IPS-18c (cell line): ENCODE results near the gene CPNE2.
A peak's percentile ranks its signal among the peaks of the same experiment; 100 is the strongest.
"Not testable (repeated sequence)": the region's sequence is repeated elsewhere in the genome, so short reads cannot be mapped to it uniquely, and the experiment has no call there.

Source experiments
- H3K4me3 ChIP-seq: 2 replicates; pipeline ENCODE4 v1.7.0; 2013; ENCODE audit warnings: low read depth, mild to moderate bottlenecking, low read length, moderate library complexity; ENCODE audit not compliant: insufficient read depth
- H3K9me3 ChIP-seq: one replicate; pipeline ENCODE4 v1.6.1; 2013; ENCODE audit warnings: mild to moderate bottlenecking, low read length, moderate library complexity; ENCODE audit not compliant: control insufficient read depth, insufficient read depth

The CPNE2 gene

DNA sequence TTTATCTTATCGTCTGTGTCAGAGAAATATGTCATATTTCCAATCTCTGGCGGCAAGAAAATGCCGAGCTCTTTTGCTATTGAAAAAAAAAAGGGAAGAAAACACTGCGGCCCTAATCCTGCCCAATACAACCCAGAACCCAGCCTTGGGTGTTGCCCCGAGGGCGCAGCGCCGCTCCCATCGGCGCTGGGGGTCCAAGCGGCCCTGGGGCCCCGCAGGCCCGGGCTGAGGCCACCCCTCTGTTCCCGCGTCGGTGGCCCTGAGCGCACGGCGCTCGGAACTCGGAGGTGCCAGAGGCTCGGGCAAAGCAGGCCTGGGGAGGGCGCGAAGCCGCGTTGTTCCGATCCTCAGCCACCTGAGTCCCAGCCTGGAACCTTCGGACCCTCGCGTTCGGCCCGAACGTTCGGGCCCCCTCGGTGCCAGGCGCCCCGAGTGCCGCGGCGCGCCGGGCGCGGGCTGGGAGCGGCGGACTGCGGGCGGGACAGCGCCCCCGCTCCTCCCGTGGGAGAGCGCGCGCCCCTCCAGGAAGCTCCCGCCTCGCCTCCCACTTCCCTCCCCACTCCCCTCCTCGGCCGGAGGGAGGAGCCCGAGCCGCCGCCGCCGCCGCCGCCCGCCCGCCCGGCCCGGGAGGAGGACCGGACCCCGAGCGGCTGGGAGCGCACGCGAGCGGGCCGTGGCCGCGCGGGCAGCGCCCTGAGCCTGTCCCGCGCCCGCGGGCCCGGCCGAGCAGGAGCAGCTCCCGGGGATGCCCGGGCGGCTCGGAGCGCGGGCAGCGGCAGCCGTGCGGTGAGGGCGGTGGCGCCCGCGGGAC, at the start of gene CPNE2:
CPNE2 (plus strand) TSS at position 609 of the 811 bp plus-strand sequence. CDS start 18,160 bp downstream, outside the sequence.
- H3K9me3 ChIP-seq: no peaks in the 10 kb centered on the region
- H3K4me3 ChIP-seq: peak within 1 kb of the TSS; percentile 69

GRCh38 chr16:57043248-57043647, 49.1 kb upstream of the CPNE2 start:
- Histone ChIP-seq H3K4me3 (no peak overlapping the region), H3K9me3 (no peaks in the 10 kb centered on the region)

- H3K9me3 ChIP-seq: no peaks in the 10 kb centered on the region
- H3K4me3 ChIP-seq: no peak overlapping the region
These were observed 47.3 kb upstream of the CPNE2 start for GRCh38 chr16:57044931-57045693.

- H3K4me3 ChIP-seq: no peak overlapping the region
- no peaks in the 10 kb centered on the region for H3K9me3 ChIP-seq
These were observed 46.5 kb upstream of the CPNE2 start for GRCh38 chr16:57045694-57046381.

DNA sequence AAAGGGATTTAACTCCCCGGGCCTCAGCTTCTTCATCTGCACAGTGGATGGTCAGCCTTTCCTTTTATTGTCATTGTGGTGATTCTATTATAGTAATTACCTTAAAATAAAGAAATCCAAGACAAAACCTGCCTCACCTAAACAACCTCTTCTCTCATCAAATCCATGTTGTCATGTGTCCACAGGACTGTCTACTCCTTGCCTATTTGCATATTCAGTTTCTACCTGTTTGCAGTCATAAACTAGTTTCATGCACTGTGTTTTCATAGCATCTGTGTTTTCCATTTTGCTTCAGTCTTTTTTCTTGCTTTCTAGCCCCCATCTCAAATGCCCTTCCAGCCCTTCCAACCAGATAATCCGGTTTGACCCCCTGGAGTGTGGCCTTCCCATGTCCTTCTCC, 44.3 kb upstream of the CPNE2 start:
- Histone ChIP-seq H3K4me3 (no peak overlapping the region), H3K9me3 (no peaks in the 10 kb centered on the region)

- H3K9me3 ChIP-seq: no peaks in the 10 kb centered on the region
- H3K4me3 ChIP-seq: no peak overlapping the region
These were observed 42.7 kb upstream of the CPNE2 start for GRCh38 chr16:57049678-57050077.

- H3K4me3 ChIP-seq: no peak overlapping the region
- no peaks in the 10 kb centered on the region for H3K9me3 ChIP-seq
These were observed 40.6 kb upstream of the CPNE2 start for GRCh38 chr16:57051696-57052228.

- Histone ChIP-seq H3K9me3 (no peaks in the 10 kb centered on the region), H3K4me3 (no peak overlapping the region)
These were observed 39.2 kb upstream of the CPNE2 start for GRCh38 chr16:57053206-57053605.

DNA sequence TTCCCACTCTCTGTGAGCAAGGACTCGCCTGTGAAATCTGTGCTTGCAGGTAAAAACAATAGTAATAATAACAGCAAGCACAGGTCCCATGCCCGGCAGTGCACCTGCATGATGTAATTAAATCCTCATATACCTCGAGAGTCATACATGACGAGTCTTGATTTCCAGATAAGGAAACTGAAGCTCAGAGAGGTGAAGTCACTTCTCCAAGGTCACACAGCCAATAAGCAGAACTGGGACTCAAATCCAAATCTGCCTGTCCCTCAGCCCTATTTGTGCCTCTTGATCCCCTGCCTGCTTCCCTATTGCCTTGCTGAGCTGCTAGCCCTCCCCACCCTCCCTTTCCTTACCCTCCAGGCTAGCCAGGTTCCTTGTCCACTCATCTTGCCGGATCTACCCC, 38.0 kb upstream of the CPNE2 start:
- Histone ChIP-seq H3K4me3 (no peak overlapping the region), H3K9me3 (no peaks in the 10 kb centered on the region)

DNA sequence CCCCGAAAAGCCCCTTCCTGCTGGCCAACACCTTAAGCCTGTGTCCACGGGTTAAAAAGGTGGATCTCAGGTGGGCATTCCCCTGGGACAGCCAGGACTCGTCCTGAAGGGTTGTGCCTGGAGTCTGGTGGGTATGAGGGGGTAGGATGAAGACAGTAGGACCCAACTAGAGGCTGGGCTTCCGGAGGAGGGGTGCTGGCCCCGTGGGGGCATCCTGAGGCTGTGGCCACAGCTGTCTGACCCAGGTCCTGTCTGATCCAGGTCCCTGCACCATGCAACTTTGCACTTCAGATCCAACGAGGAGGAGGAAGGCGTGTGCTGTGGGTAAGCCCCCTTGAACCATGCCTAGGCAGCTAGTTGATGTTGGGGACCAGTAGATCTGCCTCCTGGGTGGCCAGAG, 37.6 kb upstream of the CPNE2 start:
- H3K9me3 ChIP-seq: no peaks in the 10 kb centered on the region
- H3K4me3 ChIP-seq: no peak overlapping the region

DNA sequence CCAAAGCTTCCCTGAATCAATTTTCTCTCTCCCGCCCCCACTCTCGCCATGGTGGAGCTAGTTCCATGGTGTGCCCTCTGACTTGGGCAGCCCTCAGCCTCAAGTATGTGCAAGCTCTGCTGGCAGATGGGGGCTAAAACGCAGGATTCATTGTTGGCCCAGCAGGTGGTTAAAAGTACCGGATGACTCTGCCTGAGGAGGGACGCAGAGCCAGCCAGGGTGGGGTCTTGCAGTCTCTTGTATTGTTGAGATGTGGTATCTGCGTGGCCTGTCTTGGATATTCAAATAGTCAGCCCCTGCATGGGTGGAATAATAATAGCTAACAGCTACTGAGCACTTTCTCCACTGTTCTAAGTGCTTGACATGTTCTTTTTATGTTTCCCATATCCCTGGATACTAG, 36.7 kb upstream of the CPNE2 start:
- Histone ChIP-seq H3K9me3 (no peaks in the 10 kb centered on the region), H3K4me3 (no peak overlapping the region)

DNA sequence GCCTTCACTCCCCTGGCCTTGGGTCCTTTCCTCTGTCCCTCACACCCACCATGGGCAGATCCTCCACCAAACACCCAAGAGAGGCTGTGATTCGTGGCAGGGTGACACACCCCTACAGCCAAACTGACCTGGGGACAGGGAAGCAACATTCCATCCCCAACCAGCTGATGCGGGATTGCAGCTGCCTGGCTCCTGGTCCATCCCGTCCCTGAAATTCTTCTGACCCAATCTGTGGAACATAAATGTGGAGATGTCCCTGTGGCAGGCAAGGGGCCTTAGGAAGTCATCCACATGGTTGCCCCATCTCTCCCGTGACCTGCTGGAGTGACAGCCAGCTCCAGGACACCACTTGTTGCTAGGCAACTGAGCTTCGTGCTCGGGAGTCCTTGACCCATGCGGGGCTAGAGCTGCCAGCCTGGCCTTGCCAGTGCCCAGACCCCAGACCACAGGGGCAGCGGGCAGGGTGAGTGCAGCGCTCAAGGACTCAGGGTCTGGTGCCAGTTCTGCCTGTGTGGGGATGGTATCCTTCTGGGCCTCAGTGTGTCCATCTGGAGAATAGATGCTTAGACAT, 34.0 kb upstream of the CPNE2 start:
- Histone ChIP-seq H3K4me3 (no peak overlapping the region), H3K9me3 (no peaks in the 10 kb centered on the region)

DNA sequence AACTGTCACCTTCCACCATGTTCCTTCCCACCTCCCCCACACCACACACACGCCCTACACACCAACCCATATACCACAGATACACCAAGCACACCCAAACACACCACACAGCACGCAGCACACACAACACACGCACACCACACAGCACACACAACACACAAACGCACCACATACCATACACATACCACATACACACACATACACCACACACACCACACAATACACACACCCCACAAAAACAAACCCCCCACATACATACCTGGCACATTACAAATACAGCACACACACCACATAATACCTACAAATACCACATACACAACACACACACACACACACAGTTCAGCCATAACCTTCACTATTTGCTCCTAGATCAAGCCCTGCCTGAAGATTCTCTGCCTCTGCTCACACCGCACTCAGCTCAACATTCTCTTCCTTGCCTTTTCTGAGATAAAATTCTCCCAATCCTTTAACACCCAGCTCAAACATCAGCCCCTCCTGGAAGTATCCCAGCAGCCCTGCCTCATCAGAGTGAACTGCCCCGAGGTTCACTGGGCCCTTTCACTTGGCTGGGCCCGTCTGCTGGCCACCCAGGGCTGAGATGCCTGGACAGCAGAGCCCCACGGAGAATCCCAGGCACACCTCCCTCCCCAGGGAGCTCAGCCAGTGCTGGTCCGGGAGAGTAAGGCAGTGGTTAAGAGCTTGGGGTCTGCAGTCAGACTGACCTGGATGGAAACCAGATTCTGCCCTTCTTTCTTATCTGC, 31.9 kb upstream of the CPNE2 start:
- H3K4me3 ChIP-seq: no peak overlapping the region
- no peaks in the 10 kb centered on the region for H3K9me3 ChIP-seq

DNA sequence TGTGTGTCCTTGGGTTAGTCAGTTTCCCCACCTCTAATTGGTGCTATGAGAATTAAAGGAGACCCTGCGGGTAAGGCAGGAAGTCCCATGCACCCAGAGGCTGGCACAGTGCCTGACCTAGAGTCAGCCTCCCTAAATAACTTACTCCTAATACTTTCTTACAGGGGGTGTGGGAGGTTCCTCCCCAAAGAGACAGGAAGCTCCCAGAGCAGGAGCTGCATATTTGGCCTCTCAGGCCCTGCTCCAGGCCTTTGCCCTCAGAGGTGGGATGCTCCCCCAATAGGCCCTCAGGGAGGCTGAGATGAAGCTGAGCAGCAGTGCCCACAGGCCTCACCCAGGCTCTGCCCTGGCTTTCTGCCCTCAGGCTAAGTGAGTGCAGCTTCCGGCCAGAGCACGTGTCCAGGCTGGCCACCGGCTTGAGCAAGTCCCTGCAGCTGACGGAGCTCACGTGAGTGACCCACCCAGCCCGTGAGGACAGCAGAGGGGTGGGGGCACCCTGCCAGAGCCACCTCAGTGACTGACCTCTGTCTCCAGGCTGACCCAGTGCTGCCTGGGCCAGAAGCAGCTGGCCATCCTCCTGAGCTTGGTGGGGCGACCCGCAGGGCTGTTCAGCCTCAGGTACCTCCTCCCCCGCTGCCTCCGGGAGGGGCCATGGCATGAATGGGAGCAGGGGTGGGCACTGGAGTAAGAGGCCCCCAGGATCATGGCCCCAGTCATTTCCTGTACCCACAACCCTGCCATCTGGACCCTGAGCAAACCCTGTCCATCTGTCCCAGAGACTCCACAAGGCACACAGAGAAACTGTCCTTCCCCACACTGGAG, 31.1 kb upstream of the CPNE2 start:
- Histone ChIP-seq H3K9me3 (no peaks in the 10 kb centered on the region), H3K4me3 (no peak overlapping the region)

GRCh38 chr16:57062329-57062728, 30.1 kb upstream of the CPNE2 start:
- H3K4me3 ChIP-seq: no peak overlapping the region
- H3K9me3 ChIP-seq: no peaks in the 10 kb centered on the region

GRCh38 chr16:57063189-57063588, 29.2 kb upstream of the CPNE2 start:
- H3K9me3 ChIP-seq, H3K4me3 ChIP-seq: not testable (repeated sequence)
